AG04450 (cell line): ENCODE results near the gene APOBEC3G. TPM values are rescaled to one million over a fixed set of nuclear protein-coding genes. Genes with fewer than 3 reads are reported as not detected.

ENCODE experiments used
- CTCF ChIA-PET: fragments of 300-600, 350-600 bp; formaldehyde crosslinking; extraction: SDS; loops from one replicate; lab custom pipeline; 2022; ENCODE audit warnings: antibody characterized with exemption, inconsistent platforms; lab: Charles Lee
- POLR2A ChIA-PET: fragments of 350-600 bp; formaldehyde crosslinking; extraction: SDS; loops from one replicate; lab custom pipeline; 2021; ENCODE audit warnings: antibody characterized with exemption, inconsistent platforms; lab: Yijun Ruan, JAX
- DNase-seq: peaks from one replicate; pipeline ENCODE4 v3.0.0-alpha.2; 2011; ENCODE audit warnings: low read depth, low spot score
- H3K27ac ChIP-seq: one replicate; pipeline ENCODE4 v1.5.1; 2012; ENCODE audit warnings: low read depth, low read length, control low read depth
- H3K27me3 ChIP-seq: one replicate; pipeline ENCODE4 v1.6.0; 2012; ENCODE audit warnings: low read length; ENCODE audit not compliant: control insufficient read depth, insufficient read depth
- H3K4me3 ChIP-seq: 2 replicates; pipeline ENCODE4 v1.5.1; 2011; ENCODE audit warnings: mild to moderate bottlenecking, low read depth, low read length, control low read depth
- H3K9me3 ChIP-seq: 2 replicates; pipeline ENCODE4 v1.5.1; 2012; ENCODE audit warnings: low read length; ENCODE audit not compliant: control insufficient read depth, insufficient read depth
- polyA plus RNA-seq: library from polyadenylated mRNA; depleted of rRNA; stranded (reverse); fragments of >200 nt; gene quantifications from 2 replicates; pipeline ENCODE4 v1.2.3, GENCODE V29; 2011; rRNA removed
- small RNA-seq: library from RNA; depleted of rRNA; stranded (forward); fragments of <200 nt; gene quantifications from one replicate; pipeline ENCODE3, GENCODE V24; 2012; ENCODE audit warnings: low read depth; ENCODE audit not compliant: insufficient read length
- TF ChIP-seq, protein P1 (sequence below): IDR thresholded peaks from 2 replicates; pipeline ENCODE4 v1.5.1; 2011; ENCODE audit warnings: low read depth, low read length, control low read depth, inconsistent platforms

Gene APOBEC3G
- polyA plus RNA-seq, 1 experiment, result 11.0 TPM

DNA sequence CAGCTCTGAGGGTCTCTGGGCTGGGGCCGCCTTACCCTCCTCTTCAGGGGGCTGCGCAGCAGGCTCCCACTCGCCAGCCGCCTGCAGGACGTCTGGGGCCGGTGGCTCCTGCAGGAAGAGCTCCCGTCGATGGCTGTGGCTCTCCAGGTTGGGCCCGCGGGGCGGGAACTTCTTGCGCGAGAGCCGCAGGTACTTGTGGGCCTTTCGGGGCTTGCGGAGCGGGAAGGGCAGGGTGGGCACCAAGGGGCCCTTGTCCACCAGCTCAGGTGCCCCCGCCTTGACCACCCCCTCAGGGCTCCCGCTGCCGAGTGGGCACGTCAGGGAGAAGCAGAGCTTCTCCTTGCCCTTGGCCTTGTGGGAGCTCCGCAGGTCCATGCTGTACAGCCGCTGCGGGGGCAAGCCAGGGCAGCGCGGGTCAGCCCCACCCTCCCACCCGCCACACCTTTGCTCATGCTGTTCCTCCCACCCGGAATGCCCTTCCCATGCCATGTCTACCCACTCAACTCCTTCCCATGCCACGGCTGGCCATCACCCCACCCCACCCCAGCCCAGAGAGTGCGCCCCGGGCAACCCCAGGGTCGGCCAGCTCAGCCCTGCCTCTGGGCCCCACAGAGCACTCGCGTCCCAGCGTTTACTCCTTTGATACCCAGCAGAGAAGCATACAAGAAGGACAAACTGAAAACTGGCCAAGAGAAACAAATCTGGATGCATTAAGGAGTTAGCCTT is 57.5 kb downstream of the APOBEC3G start:
- ChIA-PET POLR2A (no interaction called here), CTCF (interaction anchor here (0.6 to 1.0 kb wide), 2 partner anchors 9 to 265 kb away, joined by 3 read pairs; no protein-coding TSS in a partner anchor)
- TF ChIP-seq, protein P1, sequence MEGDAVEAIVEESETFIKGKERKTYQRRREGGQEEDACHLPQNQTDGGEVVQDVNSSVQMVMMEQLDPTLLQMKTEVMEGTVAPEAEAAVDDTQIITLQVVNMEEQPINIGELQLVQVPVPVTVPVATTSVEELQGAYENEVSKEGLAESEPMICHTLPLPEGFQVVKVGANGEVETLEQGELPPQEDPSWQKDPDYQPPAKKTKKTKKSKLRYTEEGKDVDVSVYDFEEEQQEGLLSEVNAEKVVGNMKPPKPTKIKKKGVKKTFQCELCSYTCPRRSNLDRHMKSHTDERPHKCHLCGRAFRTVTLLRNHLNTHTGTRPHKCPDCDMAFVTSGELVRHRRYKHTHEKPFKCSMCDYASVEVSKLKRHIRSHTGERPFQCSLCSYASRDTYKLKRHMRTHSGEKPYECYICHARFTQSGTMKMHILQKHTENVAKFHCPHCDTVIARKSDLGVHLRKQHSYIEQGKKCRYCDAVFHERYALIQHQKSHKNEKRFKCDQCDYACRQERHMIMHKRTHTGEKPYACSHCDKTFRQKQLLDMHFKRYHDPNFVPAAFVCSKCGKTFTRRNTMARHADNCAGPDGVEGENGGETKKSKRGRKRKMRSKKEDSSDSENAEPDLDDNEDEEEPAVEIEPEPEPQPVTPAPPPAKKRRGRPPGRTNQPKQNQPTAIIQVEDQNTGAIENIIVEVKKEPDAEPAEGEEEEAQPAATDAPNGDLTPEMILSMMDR, result no peak
- H3K27ac ChIP-seq, result no peak overlapping the region
- H3K27me3 ChIP-seq, result no peaks in the 10 kb centered on the region
- H3K9me3 ChIP-seq, result no peaks in the 10 kb centered on the region; the same call in 1 of the 2 replicates
- DNase-seq, result no peak
- H3K4me3 ChIP-seq, result no peak overlapping the region

DNA sequence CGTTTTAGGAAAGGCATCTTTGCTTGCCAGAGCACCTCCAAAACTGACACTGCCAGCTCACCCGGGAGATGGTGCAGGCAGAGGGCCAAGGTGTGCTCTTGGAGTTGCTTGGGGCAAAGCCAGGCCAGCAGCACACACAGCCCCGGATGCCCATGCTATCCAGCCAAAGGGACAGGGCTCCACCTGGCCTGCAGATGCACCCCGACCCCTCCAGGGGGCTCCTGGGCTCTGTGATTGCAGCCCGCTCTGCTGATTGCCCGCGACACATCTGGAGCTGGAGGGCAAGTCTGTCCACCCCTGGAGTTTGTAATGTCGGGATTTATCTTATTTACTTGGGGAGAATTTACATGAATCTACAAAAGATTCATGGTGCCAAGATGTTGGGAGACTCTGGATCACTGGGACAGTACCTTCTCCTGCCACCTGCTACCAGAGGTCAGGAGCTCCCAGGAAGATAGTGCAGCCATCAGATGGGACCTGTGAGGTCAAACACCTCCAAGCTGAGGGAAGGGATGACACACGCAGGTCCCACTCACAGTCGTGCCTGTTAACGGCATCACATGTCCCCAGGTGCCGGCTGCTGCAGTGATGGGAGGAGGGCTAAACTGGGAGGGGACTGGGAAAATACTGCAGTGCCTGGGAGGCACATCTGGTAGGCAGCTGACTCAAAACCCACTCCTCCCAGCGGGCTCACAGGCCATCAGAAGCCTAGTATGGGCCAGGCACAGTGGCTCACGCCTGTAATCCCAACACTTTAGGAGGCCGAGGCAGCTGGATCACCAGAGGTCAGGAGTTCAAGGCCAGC is 58.2 kb downstream of the APOBEC3G start:
- no peak for DNase-seq
- H3K27me3 ChIP-seq, result no peaks in the 10 kb centered on the region
- POLR2A ChIA-PET, result no interaction called here

DNA sequence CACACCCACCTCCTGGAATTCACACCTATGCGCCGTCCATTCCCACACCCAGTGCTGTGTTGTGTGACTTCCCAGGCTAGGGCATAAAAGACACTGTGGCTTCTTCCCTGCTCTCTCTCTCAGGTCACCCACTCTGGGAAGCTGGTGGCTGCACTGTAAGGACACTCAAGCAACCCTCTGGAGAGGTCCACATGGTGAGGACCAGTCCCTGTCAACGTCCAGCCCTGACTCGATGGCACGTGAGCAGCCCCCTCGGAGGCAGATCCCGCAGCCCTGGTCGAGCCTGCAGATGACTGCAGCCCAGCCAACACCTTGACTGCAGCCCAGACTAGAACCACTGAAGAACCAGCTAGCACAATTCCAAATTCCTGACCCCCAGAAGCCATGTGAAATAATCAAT is 59.2 kb downstream of the APOBEC3G start:
- no peak for DNase-seq
- H3K27me3 ChIP-seq, result no peaks in the 10 kb centered on the region
- no peak overlapping the region for H3K27ac ChIP-seq
- ChIA-PET POLR2A (no interaction called here), CTCF (interaction anchor here (0.6 to 1.6 kb wide), 5 partner anchors 115 to 888 kb away, joined by 3 to 6 read pairs (median 4); no protein-coding TSS in a partner anchor)
- TF ChIP-seq, protein P1, result no peak
- no peaks in the 10 kb centered on the region; the same call in 1 of the 2 replicates for H3K9me3 ChIP-seq
- no peak overlapping the region for H3K4me3 ChIP-seq

More for the DNA sequence above, 58.2 kb downstream of the APOBEC3G start:
- Histone ChIP-seq H3K4me3 (no peak overlapping the region), H3K9me3 (no peaks in the 10 kb centered on the region; the same call in 1 of the 2 replicates), H3K27ac (no peak overlapping the region)
- TF ChIP-seq, protein P1, result peak; percentile 64
- CTCF ChIA-PET, result interaction anchor here (0.6 to 1.6 kb wide), 6 partner anchors 8 to 379 kb away, joined by 3 to 7 read pairs (median 4); no protein-coding TSS in a partner anchor

Small RNAs within 50 kb of the gene (small RNA-seq; reads per million reads assigned to genes)
- gene AL022318.2 (not detected), gene COX5BP7 (not detected)

Other genes with a start within 250 kb of the APOBEC3G start
- gene NPTXR, start 233.2 kb upstream of the APOBEC3G start, polyA plus RNA-seq, result 1.7 and 2.3 TPM in 2 replicates
- 14.7 and 19.8 TPM in 2 replicates for gene CBX6, start 205.1 kb upstream of the APOBEC3G start, polyA plus RNA-seq
- gene APOBEC3A, start 119.7 kb upstream of the APOBEC3G start, polyA plus RNA-seq, result not detected in 2 replicates
- 12.5 TPM in 2 replicates for gene APOBEC3B, start 94.9 kb upstream of the APOBEC3G start, polyA plus RNA-seq
- 35.5 and 41.3 TPM in 2 replicates for gene APOBEC3C, start 63.0 kb upstream of the APOBEC3G start, polyA plus RNA-seq
- gene APOBEC3D, start 56.1 kb upstream of the APOBEC3G start, polyA plus RNA-seq, result 0.73 and 1.4 TPM in 2 replicates
- gene APOBEC3F, start 36.4 kb upstream of the APOBEC3G start, polyA plus RNA-seq, result 7.9 and 9.8 TPM in 2 replicates
- 0.11 and 0.42 TPM in 2 replicates for gene APOBEC3H, start 20.0 kb downstream of the APOBEC3G start, polyA plus RNA-seq
- gene CBX7, start 75.4 kb downstream of the APOBEC3G start, polyA plus RNA-seq, result 2.2 and 2.6 TPM in 2 replicates
- gene PDGFB, start 167.7 kb downstream of the APOBEC3G start, polyA plus RNA-seq, result 0.12 and 0.19 TPM in 2 replicates
- gene RPL3, start 242.3 kb downstream of the APOBEC3G start, polyA plus RNA-seq, result 3,445 and 3,813 TPM in 2 replicates